GM19438 (cell line): ENCODE data around the gene MCF2L2.
"Not testable (repeated sequence)": the region's sequence is repeated elsewhere in the genome, so short reads cannot be mapped to it uniquely, and the experiment has no call there.

ENCODE experiments used
- ATAC-seq: cut with Tn5 transposase; IDR thresholded peaks from one replicate; pipeline ENCODE4 v1.9.1; 2021; ENCODE audit warnings: low read depth; ENCODE audit not compliant: unreplicated experiment

MCF2L2 gene

DNA sequence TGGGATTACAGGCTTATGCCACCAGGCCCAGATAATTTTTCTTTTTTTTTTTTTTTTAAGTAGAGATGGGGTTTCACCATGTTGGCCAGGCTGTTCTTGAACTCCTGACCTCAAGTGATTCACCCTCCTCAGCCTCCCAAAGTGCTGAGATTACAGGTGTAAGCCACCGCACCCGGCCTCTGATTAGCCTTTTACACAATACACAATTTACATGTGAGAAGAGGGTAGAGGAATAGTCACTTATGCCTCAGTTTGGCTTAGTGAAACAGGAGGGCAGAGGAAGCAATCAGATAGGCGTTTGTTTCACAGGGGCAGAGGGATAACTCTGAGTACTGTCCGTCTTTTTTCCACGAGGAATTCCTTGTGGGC, 56.8 kb downstream of the MCF2L2 start:
- ATAC-seq: not testable (repeated sequence)

DNA sequence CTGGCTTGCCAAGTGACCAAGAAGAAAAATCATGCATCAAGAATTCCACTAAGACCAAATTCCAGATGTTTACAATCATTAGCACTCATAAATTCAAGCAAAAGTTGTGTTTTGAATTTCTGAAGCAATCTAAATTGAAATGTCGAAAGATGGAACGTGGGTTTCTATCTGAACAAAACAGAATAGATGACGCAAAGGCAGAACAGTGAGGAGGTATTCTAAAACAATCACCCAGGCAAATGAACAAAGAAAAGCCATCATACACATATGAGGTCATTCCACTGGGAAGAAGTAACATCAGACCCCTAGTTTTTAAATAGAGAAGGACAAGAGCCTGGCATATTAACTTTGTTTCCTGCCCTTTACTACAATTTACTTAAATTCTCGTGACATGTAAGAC, 58.0 kb downstream of the MCF2L2 start:
- no peak for ATAC-seq

DNA sequence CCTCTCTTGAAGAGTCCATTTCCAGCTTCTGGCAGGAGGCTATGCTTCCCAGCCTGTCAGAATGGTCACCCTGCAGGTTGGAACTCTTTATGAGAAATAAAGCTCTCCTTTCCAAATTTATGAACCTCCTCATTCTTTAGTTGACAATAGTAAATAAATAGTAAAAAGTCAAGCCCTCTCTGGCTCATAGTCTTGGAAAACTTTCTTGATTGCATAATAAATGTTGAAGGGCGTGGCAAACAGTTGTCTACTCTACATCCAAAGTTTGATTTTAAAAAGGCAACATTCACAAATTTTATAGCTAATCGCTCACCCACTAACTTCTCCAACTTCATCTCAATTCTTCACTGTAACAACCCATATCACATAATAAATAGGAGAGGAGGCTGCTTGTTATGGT, 58.8 kb downstream of the MCF2L2 start:
- ATAC-seq: no peak

DNA sequence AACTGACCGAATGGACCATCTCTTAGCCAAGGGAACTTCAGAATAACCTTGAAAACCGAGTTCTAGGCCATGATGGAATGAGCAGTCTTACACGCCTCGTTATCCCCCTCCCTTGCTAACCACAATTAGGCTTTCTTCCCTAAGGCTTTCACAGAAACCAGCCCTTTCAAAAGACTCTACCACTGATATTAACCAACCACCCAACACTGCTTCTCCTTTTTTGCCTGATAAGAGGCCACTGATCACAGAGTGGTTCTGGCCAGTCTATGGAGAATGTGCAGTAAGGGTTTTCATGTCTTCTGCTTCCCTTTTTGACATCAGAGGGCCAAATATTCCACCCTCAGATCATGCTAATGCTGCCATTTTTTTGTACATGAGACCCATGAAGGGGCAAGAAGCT, 59.3 kb downstream of the MCF2L2 start:
- ATAC-seq: no peak

DNA sequence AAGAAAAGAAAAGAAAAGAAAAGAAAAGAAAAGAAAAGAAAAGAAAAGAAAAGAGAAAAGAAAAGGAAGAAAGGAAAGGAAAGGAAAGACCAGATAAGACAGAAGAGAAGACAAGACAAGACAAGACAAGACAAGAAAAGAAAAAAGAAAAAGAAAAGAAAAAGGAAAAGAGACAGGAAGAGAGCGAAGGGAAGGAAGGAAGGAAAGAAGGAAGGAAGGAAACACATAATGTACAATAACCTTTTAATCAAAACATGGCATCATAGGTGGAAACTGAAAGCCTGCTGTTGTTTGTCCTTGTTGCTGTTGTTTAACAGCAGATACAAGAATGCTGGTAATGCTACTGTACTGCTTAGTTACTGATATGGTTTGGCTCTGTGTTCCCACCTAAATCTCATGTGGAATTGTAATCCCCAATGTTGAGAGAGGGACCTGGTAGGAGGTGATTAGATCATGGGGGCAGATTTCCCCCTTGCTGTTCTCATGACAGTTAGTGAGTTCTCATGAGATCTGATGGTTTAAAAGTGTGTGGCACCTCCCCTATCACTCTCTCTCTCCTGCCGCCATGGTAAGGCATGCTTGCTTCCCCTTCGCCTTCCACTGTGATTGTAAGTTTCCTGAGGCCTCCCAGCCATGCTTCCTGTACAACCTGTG, 67.3 kb downstream of the MCF2L2 start:
- no peak for ATAC-seq

DNA sequence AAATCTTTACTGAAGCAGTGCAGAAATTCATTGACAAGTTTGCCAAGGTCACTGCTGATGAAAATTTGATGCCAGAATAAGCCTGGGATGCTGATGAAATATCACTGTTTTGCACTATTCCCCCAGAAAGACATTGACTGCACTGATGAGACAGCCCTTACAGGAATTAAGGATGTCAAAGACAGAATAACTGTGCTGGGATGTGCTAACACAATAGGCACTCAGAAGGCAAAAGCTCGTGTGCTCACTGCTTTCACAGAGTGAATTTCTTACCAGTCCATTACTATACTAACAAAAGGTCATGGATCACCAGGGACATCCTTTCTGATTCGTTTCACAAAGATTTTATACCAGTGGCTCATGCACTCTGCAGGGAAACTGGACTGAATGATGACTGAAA, 69.4 kb downstream of the MCF2L2 start:
- no peak for ATAC-seq

DNA sequence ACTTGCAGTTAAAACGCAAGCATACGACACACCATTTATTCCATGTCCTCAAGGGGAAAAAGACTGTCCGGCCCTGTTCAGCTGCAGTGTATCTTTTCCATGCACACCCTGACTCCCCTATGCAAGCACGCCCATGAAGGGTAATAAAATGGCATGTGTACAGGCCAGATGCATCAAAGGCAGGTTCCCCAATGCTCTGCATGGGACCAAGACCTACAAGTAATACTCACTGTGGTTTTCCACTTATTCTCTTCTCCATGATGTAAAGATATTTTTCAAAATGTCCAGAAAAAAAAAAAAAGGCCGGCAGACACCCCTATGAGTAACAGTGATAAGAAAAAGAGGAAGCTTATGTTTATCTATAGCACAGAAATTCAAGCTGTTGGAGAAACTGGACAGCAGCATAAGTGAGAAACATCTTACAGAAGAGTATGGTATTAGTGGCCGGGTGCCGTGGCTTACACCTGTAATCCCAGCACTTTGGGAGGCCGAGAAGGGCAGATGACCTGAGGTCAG, 70.8 kb downstream of the MCF2L2 start:
- no peak for ATAC-seq

DNA sequence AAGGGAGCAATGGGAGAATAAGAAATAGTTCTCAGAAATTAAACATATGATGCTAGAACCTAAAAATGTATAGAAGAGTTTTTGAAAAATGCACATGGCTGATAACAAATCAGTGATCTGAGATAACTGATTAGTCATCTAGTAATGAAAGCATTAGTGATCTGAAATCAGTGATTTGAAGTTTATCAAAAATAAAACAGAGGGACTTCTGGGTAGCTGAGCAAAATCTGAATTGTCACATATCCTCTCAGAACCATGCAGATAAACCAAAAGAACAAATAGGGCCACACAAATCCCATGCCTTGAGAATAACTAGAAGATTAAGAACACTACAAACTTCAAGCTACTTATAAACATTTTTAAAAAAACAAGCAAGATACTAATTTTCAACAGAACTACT, 71.5 kb downstream of the MCF2L2 start:
- ATAC-seq: no peak

DNA sequence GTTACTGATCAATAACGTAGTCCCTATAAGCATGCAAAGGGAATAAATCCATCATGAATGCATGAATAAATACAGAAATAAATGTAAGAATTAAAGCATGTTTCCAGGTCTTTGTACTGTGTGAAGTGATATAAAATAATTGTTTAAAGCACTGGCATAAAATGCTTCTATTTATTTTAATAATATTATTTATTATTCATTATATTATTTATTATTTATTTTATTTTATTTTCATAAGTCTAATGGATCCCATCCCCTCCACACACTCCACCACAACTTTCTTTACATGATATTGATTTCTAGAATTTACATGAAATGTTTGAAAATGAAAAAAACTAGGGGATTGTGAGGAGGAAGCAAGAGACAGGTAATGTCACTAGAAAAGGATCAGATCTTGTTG, 73.5 kb downstream of the MCF2L2 start:
- ATAC-seq: no peak

DNA sequence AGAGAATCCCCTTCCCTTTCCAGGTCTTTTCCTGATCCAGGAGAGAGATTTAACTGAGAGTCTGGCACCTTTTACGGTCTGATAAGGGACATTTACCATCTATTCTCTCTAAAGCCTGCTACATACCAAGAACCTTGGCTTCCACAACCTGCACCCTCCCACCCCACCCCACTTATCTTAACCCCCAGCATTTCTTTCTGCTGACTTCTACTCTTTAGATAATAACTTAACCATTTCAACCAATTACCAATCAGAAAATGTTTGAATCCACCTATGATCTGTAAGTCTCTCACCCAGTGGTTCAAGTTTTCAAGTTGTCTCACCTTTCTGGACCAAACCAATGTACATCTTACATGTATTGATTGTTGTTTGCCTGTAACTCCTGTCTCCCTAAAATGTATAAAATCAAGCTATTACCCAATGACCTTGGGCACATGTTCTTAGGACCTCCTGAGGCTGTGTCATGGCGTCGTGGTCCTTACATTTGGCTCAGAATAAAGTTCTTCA, 74.0 kb downstream of the MCF2L2 start:
- no peak for ATAC-seq

DNA sequence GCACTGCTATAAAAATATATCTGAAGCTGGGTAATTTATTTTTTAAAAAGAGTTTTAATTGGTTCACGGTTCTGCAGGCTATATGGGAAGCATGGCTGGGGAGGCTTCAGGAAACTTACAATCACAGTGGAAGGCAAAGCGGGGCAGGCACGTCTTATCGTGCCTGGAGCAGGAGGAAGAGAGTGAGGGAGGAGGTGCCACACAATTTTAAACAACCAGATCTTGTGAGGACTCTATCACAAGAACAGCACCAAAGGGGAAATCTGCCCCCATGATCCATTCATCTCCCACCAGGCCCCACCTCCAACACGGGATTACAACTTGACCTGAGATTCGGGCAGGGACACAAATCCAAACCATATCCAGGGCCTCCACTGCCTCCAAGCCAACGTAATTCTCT, 75.0 kb downstream of the MCF2L2 start:
- no peak for ATAC-seq

DNA sequence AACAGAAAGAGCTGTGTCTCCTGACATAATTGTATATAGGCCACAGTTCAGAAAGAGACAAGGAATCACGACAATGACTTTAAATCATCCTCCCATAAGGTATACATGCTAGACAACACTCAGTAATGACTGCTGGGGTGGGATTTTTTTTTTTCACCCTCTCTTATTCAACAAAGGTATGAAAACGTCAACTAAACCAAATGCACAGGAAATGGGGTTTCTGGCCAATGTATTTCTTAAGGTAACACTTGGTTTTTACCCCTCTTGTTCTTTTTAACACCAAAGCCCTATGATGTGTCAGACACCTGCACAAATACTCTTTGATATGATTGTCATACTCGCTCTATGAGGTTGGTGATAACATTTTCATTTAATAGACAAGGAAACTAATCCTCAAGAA, 78.3 kb downstream of the MCF2L2 start:
- ATAC-seq: no peak

DNA sequence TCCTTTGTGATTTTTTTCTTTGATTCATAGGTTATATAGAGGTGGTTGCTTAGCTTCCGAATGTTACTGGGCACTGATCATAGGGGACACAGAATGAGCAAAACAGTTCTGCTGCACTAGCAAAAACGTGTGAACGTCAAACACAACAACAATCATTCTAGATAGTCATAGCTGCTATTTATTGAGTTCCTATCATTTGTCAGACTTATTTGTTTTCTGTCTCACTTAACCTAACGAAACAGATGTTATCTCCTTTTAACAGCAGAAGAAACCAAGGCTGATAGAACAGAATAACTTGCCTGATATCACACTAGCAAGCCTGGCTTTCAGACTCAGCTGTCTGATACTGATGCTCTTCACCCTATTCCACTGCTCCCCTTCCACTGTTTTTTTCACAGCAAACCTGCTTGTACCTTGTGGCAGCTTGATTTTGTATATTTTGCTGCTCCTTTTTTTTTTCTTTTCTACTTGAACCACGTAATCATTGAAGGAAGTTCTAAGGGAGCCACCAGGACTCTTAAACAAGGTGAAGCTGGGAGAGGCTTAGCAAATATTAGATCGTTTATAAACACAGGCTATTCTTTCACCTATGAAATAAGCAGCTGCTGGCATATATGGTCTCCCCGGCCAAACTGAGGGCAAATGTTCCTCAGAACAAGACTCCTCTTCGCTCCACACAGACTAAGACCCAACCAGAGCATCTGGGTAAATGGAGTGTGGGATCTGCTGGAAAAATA, 78.8 kb downstream of the MCF2L2 start:
- ATAC-seq: no peak

DNA sequence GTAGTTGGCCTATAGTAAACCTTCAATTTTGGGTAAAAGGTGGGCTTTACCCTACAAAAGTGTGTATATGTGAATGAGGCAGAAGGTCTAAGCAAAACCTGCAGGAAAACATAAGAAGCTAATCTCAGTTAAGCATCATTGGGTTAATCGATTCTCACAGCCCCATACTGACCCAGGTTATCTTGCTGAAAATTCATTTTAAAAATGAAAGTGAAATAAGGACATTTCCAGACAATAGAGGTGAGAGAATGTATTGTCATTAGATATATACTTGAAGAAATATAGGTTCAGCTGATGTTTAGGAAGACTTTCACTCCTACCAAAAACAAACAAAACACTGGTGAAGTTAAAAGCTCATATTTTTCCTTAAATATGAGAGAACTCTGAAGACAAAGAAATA, 85.6 kb downstream of the MCF2L2 start:
- no peak for ATAC-seq

DNA sequence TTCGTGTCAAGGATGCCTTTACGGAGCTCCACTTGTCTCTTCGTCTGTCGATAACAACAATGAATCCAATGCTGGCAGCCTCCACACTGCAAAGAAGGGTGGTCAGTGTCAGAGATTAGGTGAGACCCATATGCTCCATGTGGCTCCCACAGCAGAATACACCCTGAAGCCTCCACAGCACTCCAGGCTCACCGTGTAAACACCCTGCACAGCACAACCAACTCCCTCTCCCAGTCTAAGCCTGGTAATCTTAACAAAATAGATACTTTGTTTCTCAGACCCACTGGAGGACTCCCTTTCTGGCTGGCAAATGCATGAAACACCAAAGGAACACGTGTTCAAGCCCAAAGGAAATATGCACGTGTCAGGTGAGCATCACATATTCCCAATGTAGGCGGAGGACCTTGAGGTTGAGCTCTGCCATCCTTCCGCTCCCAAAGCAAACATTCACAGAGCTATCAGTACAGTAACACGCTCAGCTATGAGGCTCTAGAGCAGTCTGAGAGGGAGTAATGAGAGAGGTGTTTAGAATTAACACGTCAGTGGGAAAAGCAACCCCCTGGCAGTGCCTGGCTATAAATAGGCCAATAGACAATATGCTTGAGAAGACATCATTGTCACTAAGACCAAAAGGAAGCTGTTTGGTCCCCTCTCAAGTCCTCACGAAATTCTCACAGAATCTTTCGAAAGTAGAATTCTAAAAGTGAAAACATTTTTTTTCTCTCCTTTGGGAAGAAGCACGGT, 86.7 kb downstream of the MCF2L2 start:
- ATAC-seq: no peak

DNA sequence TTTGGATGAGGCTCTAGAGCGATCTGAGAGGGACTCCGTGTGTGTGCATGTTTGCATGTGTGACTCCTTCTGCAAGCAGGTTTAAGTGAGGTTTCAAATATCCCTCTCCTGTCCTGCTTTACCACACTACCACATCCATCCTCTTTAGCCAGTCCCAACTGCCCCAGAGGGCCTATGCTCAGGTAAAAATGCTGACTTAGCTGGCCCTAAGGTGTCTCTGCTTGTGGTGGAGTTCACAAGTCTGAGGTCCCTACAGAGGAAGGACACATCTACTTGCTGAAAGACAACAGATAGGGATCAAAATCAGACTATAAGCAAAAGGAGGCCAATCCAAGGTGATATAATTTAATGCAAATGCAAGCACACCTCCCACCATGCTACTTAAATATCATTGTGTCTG, 88.2 kb downstream of the MCF2L2 start:
- ATAC-seq: no peak

DNA sequence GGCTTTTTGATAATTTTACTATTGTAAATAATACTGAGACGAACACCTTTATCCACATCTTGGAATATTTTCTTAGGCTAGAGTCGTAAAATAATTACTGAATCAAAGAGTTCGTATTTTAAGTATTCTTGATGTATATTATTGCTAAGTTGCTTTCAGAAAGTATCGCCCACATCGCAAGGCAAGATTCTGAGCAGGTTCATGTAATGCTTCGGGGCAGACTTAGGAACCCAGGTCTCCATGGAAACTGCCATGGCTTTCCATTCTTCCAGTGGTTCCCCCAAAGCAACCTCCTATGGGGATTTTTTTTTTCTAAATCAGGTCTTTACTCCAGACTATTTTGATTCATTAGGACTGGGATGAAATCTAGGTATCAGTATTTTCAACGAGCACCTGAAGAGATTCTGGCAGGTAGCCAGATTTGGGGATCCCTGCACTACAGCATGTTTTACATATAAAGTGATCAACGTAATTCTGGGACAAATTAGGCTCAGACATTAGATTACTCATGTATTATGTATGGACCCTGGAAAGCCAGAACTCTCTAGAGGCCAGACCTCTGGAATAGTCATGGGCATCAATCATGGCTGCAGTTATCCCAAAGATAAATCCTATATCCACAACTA, 88.8 kb downstream of the MCF2L2 start:
- ATAC-seq: no peak

DNA sequence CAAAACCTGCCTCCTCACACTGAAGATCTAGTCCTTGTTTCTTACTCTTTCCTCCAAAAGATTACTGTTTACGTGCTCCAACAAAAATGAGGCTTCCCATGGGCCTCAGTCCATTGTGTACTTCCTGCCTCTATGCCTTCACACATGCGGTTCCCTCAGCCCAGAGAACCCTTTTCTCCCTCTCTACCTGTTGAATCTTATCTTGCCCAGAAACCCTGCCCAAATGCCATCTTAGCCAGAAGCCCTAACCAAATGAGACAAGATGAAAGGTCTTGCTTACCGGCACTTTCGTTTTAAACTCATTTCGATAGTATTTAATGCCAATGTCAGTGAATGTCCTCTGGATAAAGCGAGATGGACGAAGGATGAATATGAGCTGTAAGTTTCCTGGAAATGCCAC, 89.9 kb downstream of the MCF2L2 start:
- ATAC-seq: no peak

DNA sequence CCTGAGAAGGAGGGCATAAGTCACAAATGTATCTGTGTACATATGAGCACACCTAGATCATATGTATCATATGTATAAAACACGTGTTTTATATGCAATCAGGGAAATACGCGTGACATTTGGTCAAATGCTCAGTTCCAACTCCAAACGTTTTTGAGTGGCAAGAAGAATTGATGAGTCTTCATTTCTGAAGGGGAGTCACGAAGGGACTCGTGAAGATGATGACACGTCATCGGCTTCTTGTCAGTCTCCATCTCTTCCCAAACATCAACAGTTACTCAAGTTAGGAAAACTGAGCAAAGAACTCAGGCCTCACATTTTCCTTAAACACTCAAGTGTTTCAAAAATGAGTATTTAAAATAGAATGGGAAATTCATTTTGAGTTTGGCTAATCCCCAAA, 95.9 kb downstream of the MCF2L2 start:
- no peak for ATAC-seq

DNA sequence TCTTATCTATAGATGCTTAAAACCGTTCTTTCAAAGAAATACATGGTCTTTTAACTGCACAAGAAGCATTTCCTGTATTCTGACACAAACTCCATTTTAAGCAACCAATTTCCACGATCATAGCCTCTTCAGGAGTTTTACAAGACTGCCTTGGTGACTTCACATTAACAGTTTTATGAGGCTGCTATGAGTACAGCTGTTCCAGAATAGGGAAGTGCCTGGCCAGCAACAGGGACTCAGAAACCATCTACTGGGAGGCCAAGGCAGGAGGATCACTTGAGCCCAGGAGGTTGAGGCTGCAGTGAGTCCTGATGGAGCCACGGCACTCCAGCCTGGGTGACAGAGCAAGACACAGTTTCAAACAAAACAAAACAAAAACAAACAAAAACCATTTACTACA, 96.9 kb downstream of the MCF2L2 start:
- ATAC-seq: no peak

DNA sequence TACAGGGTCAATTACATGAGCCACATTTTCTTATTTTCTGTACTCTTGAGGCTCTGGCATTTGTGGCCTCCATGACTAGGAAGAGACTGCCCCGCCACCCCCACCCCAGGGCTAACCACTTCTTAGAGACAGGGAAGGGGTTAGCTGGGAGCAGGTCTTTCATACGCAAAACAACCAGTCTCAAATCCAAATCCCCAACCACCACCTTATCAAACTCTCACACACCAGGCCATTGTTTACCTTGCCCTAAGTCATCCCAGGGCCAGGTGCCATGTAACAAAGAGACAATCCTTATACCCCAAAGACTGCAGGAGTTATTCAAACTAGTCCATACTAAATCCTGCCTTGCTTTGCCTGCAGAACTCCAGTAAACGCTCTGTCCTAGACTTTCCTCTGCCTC, 97.5 kb downstream of the MCF2L2 start:
- no peak for ATAC-seq
